Ammon's horn (tissue), 1 donor: ENCODE measurements around the gene ATP5F1D.

Experiments
- DNase-seq: peaks from one replicate; pipeline ENCODE4 v3.0.0-alpha.2; 2016; ENCODE audit warnings: low spot score

Gene ATP5F1D

GRCh38 chr19:1283207-1283916, 41.8 kb downstream of the ATP5F1D start:
- DNase-seq: no peak

- DNase-seq: no peak
Measured at GRCh38 chr19:1283917-1284292, 42.4 kb downstream of the ATP5F1D start.

GRCh38 chr19:1284293-1284978, 42.9 kb downstream of the ATP5F1D start:
- DNase-seq: no peak

- no peak for DNase-seq
Measured at GRCh38 chr19:1284979-1285736, 43.6 kb downstream of the ATP5F1D start.

- DNase-seq: no peak
Measured at GRCh38 chr19:1285737-1286360, 44.3 kb downstream of the ATP5F1D start, which contains the start of gene EFNA2. Gene EFNA2 (plus strand): TSS chr19:1285873. CDS start chr19:1286169, 296 bp downstream.

- no peak for DNase-seq
Measured at GRCh38 chr19:1286487-1287353, 45.2 kb downstream of the ATP5F1D start.

- DNase-seq: no peak
Measured at GRCh38 chr19:1287354-1288225, 46.0 kb downstream of the ATP5F1D start.

- no peak for DNase-seq
Measured at GRCh38 chr19:1288226-1288612, 46.7 kb downstream of the ATP5F1D start.

- no peak for DNase-seq
Measured at GRCh38 chr19:1288833-1289685, 47.5 kb downstream of the ATP5F1D start.

- DNase-seq: no peak
Measured at GRCh38 chr19:1289686-1290025, 48.1 kb downstream of the ATP5F1D start.

GRCh38 chr19:1290196-1290702, 48.7 kb downstream of the ATP5F1D start:
- DNase-seq: no peak

- no peak for DNase-seq
Measured at GRCh38 chr19:1290703-1291651, 49.4 kb downstream of the ATP5F1D start.

- no peak for DNase-seq
Measured at GRCh38 chr19:1291761-1292418, 50.3 kb downstream of the ATP5F1D start.

- no peak for DNase-seq
Measured at GRCh38 chr19:1292419-1293151, 51.0 kb downstream of the ATP5F1D start.

GRCh38 chr19:1293782-1294604, 52.4 kb downstream of the ATP5F1D start:
- no peak for DNase-seq
